WTC11 (cell line): Measurements from ENCODE around the gene CCDC34.

Experiments
- CTCF ChIP-seq: fragments of 200-600 bp; IDR thresholded peaks from 2 replicates; pipeline ENCODE4 v1.8.0; 2022; ENCODE audit warnings: antibody characterized with exemption
- FOXJ3 ChIP-seq: sonication (generic); formaldehyde crosslinking; IDR thresholded peaks from 2 replicates; pipeline ENCODE4 v1.9.0; 2021; ENCODE audit warnings: missing genetic modification reagents, mild to moderate bottlenecking, borderline replicate concordance
- KAT7 ChIP-seq: sonication (generic); formaldehyde crosslinking; IDR thresholded peaks from 2 replicates; pipeline ENCODE4 v1.8.1; 2023; ENCODE audit warnings: missing genetic modification reagents, mild to moderate bottlenecking, borderline replicate concordance
- MAX ChIP-seq: sonication (generic); formaldehyde crosslinking; IDR thresholded peaks from 2 replicates; pipeline ENCODE4 v1.8.0; 2022; ENCODE audit warnings: mild to moderate bottlenecking, missing genetic modification reagents
- NFYB ChIP-seq: sonication (generic); formaldehyde crosslinking; conservative IDR thresholded peaks from 2 replicates; pipeline ENCODE4 v1.8.0; 2022; ENCODE audit warnings: low read depth, missing genetic modification reagents
- PRDM15 ChIP-seq: sonication (generic); formaldehyde crosslinking; IDR thresholded peaks from 2 replicates; pipeline ENCODE4 v1.8.0; 2022; ENCODE audit warnings: missing genetic modification reagents
- SP1 ChIP-seq: sonication (generic); formaldehyde crosslinking; conservative IDR thresholded peaks from 2 replicates; pipeline ENCODE4 v1.8.1; 2022; ENCODE audit warnings: missing genetic modification reagents
- TEAD4 ChIP-seq: sonication (generic); formaldehyde crosslinking; IDR thresholded peaks from 2 replicates; pipeline ENCODE4 v1.8.0; 2022; ENCODE audit warnings: mild to moderate bottlenecking, missing genetic modification reagents
- USF2 ChIP-seq: sonication (generic); formaldehyde crosslinking; IDR thresholded peaks from 2 replicates; pipeline ENCODE4 v1.8.1; 2023; ENCODE audit warnings: mild to moderate bottlenecking, missing genetic modification reagents, moderate library complexity
- ZNF138 ChIP-seq: sonication (generic); formaldehyde crosslinking; conservative IDR thresholded peaks from 2 replicates; pipeline ENCODE4 v1.8.1; 2022; ENCODE audit warnings: mild to moderate bottlenecking, moderate library complexity, missing genetic modification reagents

GRCh38 chr11:27388001-27388400, 25.0 kb upstream of the CCDC34 start:
- no peak for TF ChIP-seq CTCF
- no peak for TF ChIP-seq FOXJ3
- no peak for TF ChIP-seq PRDM15 (CRISPR knock-in tag)
- no peak for TF ChIP-seq TEAD4
- TF ChIP-seq ZNF138 (CRISPR knock-in tag), result no peak
- no peak for TF ChIP-seq MAX (CRISPR knock-in tag)
- no peak for TF ChIP-seq NFYB (CRISPR knock-in tag)
- no peak for TF ChIP-seq KAT7
- TF ChIP-seq SP1 (CRISPR knock-in tag), result no peak
- TF ChIP-seq USF2 (CRISPR knock-in tag), result no peak
